ENCODE data around the gene WNT2B.

WNT2B gene

DNA sequence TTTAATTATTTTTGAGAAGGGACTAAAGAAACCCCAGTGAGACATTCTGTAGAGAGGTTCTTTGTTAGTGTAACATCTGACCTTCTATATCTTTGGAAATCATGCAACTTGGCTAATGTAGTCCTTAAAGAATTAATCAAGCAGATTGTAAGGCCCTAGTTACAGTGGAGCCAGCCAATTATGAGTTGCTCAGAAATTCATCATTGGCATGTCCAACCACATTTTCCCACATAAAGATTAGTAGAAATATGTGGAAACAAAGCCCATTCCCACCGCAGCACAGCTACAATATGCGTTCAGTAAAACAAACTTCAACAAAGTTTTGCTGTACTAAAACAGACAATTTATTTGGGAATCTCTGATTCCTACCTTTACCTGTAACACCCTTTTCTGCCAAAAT is 27.8 kb downstream of the WNT2B start:
- Histone ChIP-seq H3K4me1 (ENCODE audit: control insufficient read depth in 1 of 2, insufficient read depth in 2 of 2, low read length in 2 of 2) (no peaks in the 10 kb centered on the region), H3K14ac (ENCODE audit: low read length) (no peak overlapping the region)
- no CpG with 5 or more reads among the region's 2 CpGs for WGBS (ENCODE audit: extremely low coverage, insufficient coverage, insufficient read length)

DNA sequence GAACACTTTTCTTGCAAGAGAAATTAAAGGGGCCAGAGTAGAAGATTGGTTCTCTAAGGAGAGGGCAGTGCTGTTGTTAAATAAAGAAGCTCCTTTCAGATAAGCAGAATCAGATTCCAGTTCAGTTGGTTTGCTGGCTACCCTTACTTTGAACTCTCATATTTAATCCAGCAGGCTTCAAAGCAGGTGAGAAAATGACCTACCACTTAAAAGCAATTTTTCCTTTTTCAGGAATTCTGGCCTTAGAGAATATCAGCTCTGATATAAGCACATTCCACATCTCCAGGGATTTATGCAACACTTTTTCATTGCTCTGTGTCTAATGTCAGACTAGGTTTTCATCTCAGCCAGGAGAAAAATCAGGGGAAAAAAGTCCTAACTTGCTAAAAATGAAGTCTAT is 28.7 kb downstream of the WNT2B start:
- H3K18ac ChIP-seq (ENCODE audit: low read length) = no peak overlapping the region
- H3K36me3 ChIP-seq (ENCODE audit: control insufficient read depth in 1 of 2, insufficient read depth in 2 of 2, low read length in 2 of 2) = peaks cover 0 to 6% of the 10 kb centered on the region in 2 experiments
- no peak overlapping the region for H3K4ac ChIP-seq (ENCODE audit: low read depth, low read length)
- no peak overlapping the region for H4K12ac ChIP-seq (ENCODE audit: low read depth, low read length)
- no peak overlapping the region for H2BK5ac ChIP-seq (ENCODE audit: low read depth, low read length, poor library complexity)
- no peak overlapping the region for H2BK120ac ChIP-seq (ENCODE audit: insufficient read depth, low read length, poor library complexity)
- no peaks in the 10 kb centered on the region for H3K79me2 ChIP-seq (ENCODE audit: control insufficient read depth, insufficient read depth, low read length, poor library complexity)
- H2AFZ ChIP-seq (ENCODE audit: insufficient read depth, low read length, poor library complexity) = no peak overlapping the region
- no peak for DNase-seq
- no peak overlapping the region for H3K9ac ChIP-seq (ENCODE audit: low read length)
- H3K27ac ChIP-seq (ENCODE audit: low read depth, low read length) = no peak overlapping the region
- no peaks in the 10 kb centered on the region for H3K27me3 ChIP-seq (ENCODE audit: insufficient read depth, low read length)
- H3K4me1 ChIP-seq (ENCODE audit: control insufficient read depth in 1 of 2, insufficient read depth in 2 of 2, low read length in 2 of 2) = no peaks in the 10 kb centered on the region
- no peaks in the 10 kb centered on the region for H3K79me1 ChIP-seq (ENCODE audit: low read length)
- H2BK12ac ChIP-seq (ENCODE audit: low read length) = no peak overlapping the region
- no peak overlapping the region for H3K4me2 ChIP-seq (ENCODE audit: low read length)
- no peak overlapping the region for H2AK5ac ChIP-seq (ENCODE audit: low read length)
- no peak overlapping the region for H4K8ac ChIP-seq (ENCODE audit: low read depth, low read length)
- no peaks in the 10 kb centered on the region for H3K9me3 ChIP-seq (ENCODE audit: insufficient read depth, low read depth, low read length)
- no peak overlapping the region for H3K14ac ChIP-seq (ENCODE audit: low read length)
- H3K4me3 ChIP-seq (ENCODE audit: low read depth, low read length) = no peak overlapping the region
- no peak overlapping the region for H3K23ac ChIP-seq (ENCODE audit: low read length)
- H4K91ac ChIP-seq (ENCODE audit: low read depth, low read length) = no peak overlapping the region

More for the DNA sequence above, 27.8 kb downstream of the WNT2B start:
- Histone ChIP-seq H3K79me1 (ENCODE audit: low read length) (no peaks in the 10 kb centered on the region), H3K4me3 (ENCODE audit: low read depth, low read length) (no peak overlapping the region), H2BK5ac (ENCODE audit: low read depth, low read length, poor library complexity) (no peak overlapping the region), H3K4me2 (ENCODE audit: low read length) (no peak overlapping the region), H3K18ac (ENCODE audit: low read length) (no peak overlapping the region), H3K36me3 (ENCODE audit: control insufficient read depth in 1 of 2, insufficient read depth in 2 of 2, low read length in 2 of 2) (peaks cover 0 to 6% of the 10 kb centered on the region in 2 experiments), H4K12ac (ENCODE audit: low read depth, low read length) (no peak overlapping the region), H4K8ac (ENCODE audit: low read depth, low read length) (no peak overlapping the region), H2BK12ac (ENCODE audit: low read length) (no peak overlapping the region), H3K23ac (ENCODE audit: low read length) (no peak overlapping the region), H3K9ac (ENCODE audit: low read length) (no peak overlapping the region), H2BK120ac (ENCODE audit: insufficient read depth, low read length, poor library complexity) (no peak overlapping the region), H4K91ac (ENCODE audit: low read depth, low read length) (no peak overlapping the region), H3K4ac (ENCODE audit: low read depth, low read length) (no peak overlapping the region), H2AK5ac (ENCODE audit: low read length) (no peak overlapping the region), H3K9me3 (ENCODE audit: insufficient read depth, low read depth, low read length) (no peaks in the 10 kb centered on the region), H2AFZ (ENCODE audit: insufficient read depth, low read length, poor library complexity) (no peak overlapping the region), H3K27ac (ENCODE audit: low read depth, low read length) (no peak overlapping the region), H3K27me3 (ENCODE audit: insufficient read depth, low read length) (no peaks in the 10 kb centered on the region), H3K79me2 (ENCODE audit: control insufficient read depth, insufficient read depth, low read length, poor library complexity) (no peaks in the 10 kb centered on the region)
- DNase-seq = no peak

DNA sequence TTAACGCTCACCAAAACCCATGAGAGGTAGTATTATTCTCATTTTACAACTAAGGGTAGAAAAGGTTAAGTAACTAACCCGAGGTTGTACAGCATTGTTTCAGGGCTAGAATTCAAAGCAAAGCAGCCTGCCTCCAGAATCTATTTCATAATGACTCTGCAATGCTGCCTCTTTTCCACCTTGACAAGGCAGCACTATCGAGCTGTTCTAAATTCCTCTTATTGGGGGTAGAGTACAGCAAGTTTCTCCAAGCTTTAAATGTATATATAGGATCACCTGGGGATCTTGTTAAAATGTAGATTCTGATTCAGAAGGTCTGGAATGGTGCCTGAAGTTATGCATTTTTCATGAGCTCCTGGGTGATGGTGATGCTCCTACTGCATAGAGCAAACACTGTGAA is 30.1 kb downstream of the WNT2B start:
- no CpG with 5 or more reads among the region's 3 CpGs for WGBS (ENCODE audit: extremely low coverage, insufficient coverage, insufficient read length)
- Histone ChIP-seq H2BK12ac (ENCODE audit: low read length) (no peak overlapping the region), H3K4me2 (ENCODE audit: low read length) (no peak overlapping the region), H2BK120ac (ENCODE audit: insufficient read depth, low read length, poor library complexity) (no peak overlapping the region), H2AFZ (ENCODE audit: insufficient read depth, low read length, poor library complexity) (no peak overlapping the region), H3K79me2 (ENCODE audit: control insufficient read depth, insufficient read depth, low read length, poor library complexity) (no peaks in the 10 kb centered on the region), H3K27me3 (ENCODE audit: insufficient read depth, low read length) (no peaks in the 10 kb centered on the region), H3K4me1 (ENCODE audit: control insufficient read depth in 1 of 2, insufficient read depth in 2 of 2, low read length in 2 of 2) (no peaks in the 10 kb centered on the region), H3K9ac (ENCODE audit: low read length) (no peak overlapping the region), H3K79me1 (ENCODE audit: low read length) (no peaks in the 10 kb centered on the region), H3K9me3 (ENCODE audit: insufficient read depth, low read depth, low read length) (no peaks in the 10 kb centered on the region), H2AK5ac (ENCODE audit: low read length) (no peak overlapping the region), H3K27ac (ENCODE audit: low read depth, low read length) (no peak overlapping the region), H3K23ac (ENCODE audit: low read length) (no peak overlapping the region), H3K18ac (ENCODE audit: low read length) (no peak overlapping the region), H3K36me3 (ENCODE audit: control insufficient read depth in 1 of 2, insufficient read depth in 2 of 2, low read length in 2 of 2) (peaks cover 0 to 6% of the 10 kb centered on the region in 2 experiments), H2BK5ac (ENCODE audit: low read depth, low read length, poor library complexity) (no peak overlapping the region), H4K12ac (ENCODE audit: low read depth, low read length) (no peak overlapping the region), H3K4me3 (ENCODE audit: low read depth, low read length) (no peak overlapping the region), H4K8ac (ENCODE audit: low read depth, low read length) (no peak overlapping the region), H3K4ac (ENCODE audit: low read depth, low read length) (no peak overlapping the region), H4K91ac (ENCODE audit: low read depth, low read length) (no peak overlapping the region), H3K14ac (ENCODE audit: low read length) (no peak overlapping the region)
- no peak for DNase-seq

DNA sequence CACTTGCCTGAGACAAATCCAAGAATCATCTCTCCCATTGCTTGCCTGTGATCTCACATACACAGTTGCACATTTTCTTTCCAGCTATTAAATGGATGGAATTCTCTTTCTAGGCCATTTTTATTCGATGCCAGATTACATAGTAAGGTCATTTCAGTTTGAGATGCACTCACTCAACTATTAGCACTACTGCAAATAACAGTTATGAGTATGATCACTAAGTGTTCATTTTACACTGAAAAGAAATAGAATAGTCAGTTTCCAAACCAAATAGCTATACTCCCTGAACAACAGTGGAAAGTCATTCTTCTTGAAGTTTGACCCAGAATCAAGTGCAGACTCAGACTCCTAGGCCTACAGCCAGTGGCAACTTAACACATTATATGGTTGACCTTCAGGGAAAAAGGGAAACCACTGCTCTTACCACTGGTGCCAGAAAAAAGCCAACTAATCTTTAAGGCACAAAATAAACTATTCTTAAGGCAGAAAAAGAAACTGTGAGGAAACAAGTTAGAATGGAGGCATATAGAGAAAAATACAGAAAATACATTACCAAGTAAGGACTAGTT is 31.5 kb downstream of the WNT2B start:
- no peak overlapping the region for H3K9ac ChIP-seq (ENCODE audit: low read length)
- no peak overlapping the region for H3K4ac ChIP-seq (ENCODE audit: low read depth, low read length)
- DNase-seq = no peak
- H3K4me3 ChIP-seq (ENCODE audit: low read depth, low read length) = no peak overlapping the region
- no peak overlapping the region for H4K91ac ChIP-seq (ENCODE audit: low read depth, low read length)
- H3K27me3 ChIP-seq (ENCODE audit: insufficient read depth, low read length) = no peaks in the 10 kb centered on the region
- H3K36me3 ChIP-seq (ENCODE audit: control insufficient read depth in 1 of 2, insufficient read depth in 2 of 2, low read length in 2 of 2) = peaks cover 0 to 6% of the 10 kb centered on the region in 2 experiments
- no peaks in the 10 kb centered on the region for H3K79me1 ChIP-seq (ENCODE audit: low read length)
- no peak overlapping the region for H2BK5ac ChIP-seq (ENCODE audit: low read depth, low read length, poor library complexity)
- no peak overlapping the region for H2AK5ac ChIP-seq (ENCODE audit: low read length)
- no CpG with 5 or more reads among the region's 1 CpG for WGBS (ENCODE audit: extremely low coverage, insufficient coverage, insufficient read length)
- H2BK120ac ChIP-seq (ENCODE audit: insufficient read depth, low read length, poor library complexity) = no peak overlapping the region
- no peak overlapping the region for H2AFZ ChIP-seq (ENCODE audit: insufficient read depth, low read length, poor library complexity)
- H3K9me3 ChIP-seq (ENCODE audit: insufficient read depth, low read depth, low read length) = no peaks in the 10 kb centered on the region
- H2BK12ac ChIP-seq (ENCODE audit: low read length) = no peak overlapping the region
- no peak overlapping the region for H3K18ac ChIP-seq (ENCODE audit: low read length)
- no peak overlapping the region for H3K23ac ChIP-seq (ENCODE audit: low read length)
- no peak overlapping the region for H3K27ac ChIP-seq (ENCODE audit: low read depth, low read length)
- H3K4me1 ChIP-seq (ENCODE audit: control insufficient read depth in 1 of 2, insufficient read depth in 2 of 2, low read length in 2 of 2) = no peaks in the 10 kb centered on the region
- no peak overlapping the region for H3K4me2 ChIP-seq (ENCODE audit: low read length)
- no peak overlapping the region for H4K12ac ChIP-seq (ENCODE audit: low read depth, low read length)
- H4K8ac ChIP-seq (ENCODE audit: low read depth, low read length) = no peak overlapping the region
- no peaks in the 10 kb centered on the region for H3K79me2 ChIP-seq (ENCODE audit: control insufficient read depth, insufficient read depth, low read length, poor library complexity)
- H3K14ac ChIP-seq (ENCODE audit: low read length) = no peak overlapping the region
